Measurements from ENCODE around the gene HYAL1.

Gene HYAL1

DNA sequence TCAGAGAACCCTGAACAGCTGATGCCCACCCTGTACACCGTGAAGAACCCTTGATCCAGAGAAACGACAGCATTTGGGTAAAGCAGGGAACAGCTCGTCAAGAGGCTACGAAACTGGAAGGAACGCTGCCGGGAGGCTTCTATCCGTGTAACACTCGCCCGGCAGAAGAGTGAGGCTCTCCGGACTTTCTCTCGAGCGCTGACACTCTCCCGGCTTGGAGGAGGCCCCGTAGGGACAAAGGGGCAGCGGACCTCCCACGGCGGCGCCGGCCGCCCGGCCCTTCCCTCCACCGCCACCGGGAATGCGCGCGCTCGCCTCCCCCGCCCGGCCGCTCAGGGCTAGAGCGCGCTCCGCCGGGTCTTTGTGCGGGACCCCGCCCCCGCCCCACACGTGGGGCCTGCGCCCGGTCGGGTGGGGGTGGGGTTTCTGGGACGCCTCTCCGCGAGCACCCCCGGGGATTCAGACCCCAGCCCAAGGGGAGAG lies 17.5 kb upstream of the HYAL1 start:
- ChIA-PET CTCF (interaction anchor here (0.6 to 1.1 kb wide), 3 partner anchors 21 to 55 kb away, joined by 3 to 4 read pairs (median 4); partner anchors contain the start of genes HYAL3 and NAA80), POLR2A (interaction anchor here (0.6 to 2.3 kb wide), 4 partner anchors 16 to 28 kb away, joined by 3 to 11 read pairs (median 7); partner anchors contain the start of genes HYAL3, IFRD2 and NAA80)
- DNase-seq (ENCODE audit: extremely low spot score), result peak; percentile 76
- TF ChIP-seq FOXM1 (IDR thresholded peaks at IDR 0.05; ENCODE audit: borderline replicate concordance) (no peak), ZNF384 (IDR thresholded peaks at IDR 0.05) (no peak), NFRKB (IDR thresholded peaks at IDR 0.05) (no peak), FOXK2 (IDR thresholded peaks at IDR 0.05) (no peak), LEF1 (IDR thresholded peaks at IDR 0.05; ENCODE audit: borderline replicate concordance) (no peak; the same call in 1 of the 2 replicates), SP1 (IDR thresholded peaks at IDR 0.05) (no peak), FOXA1 (IDR thresholded peaks at IDR 0.05) (no peak)

DNA sequence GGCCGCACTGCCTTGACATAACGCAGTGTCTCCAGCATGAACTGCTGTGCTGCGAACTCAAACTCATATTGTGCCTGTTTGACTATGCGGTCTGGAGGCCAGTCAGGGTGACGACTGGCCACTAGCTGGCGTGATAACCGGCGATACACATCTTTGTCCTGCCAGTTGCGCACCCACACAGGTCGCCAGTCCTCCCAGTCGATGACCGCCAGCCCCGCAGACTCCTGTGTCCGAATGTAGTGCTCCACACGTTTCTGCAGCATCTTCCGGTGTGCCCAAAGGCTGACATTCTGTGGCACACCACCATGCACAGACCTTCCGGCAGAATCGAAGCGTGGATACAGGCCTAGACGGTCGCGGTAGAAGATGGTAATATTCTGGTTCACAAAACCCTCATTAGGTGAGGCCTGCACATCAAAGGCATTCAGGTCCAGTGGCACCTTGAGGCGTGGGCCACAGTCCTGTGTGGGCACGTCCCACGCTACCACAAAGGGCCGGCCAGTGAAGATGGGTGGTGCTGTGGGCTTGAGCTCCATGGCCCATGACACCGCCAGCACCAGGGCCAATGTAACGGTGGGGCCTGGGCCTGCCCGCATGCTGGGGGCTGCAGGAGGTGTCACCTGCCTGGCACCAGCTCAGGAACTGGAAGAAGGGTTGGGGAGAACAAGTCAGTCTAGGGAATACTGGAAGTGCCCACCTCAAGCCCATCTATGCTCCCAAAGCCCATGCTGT lies 16.7 kb upstream of the HYAL1 start:
- ChIA-PET CTCF (interaction anchor here (1.1 kb wide), 1 partner anchor 21 kb away, joined by 4 read pairs; the partner anchor contains the start of genes HYAL3 and NAA80), POLR2A (interaction anchor here (0.6 to 2.3 kb wide), 5 partner anchors 15 to 28 kb away, joined by 3 to 11 read pairs (median 5); partner anchors contain the start of genes HYAL3, IFRD2 and NAA80)
- no peak for TF ChIP-seq FOXM1 (IDR thresholded peaks at IDR 0.05; ENCODE audit: borderline replicate concordance)
- no peak for TF ChIP-seq L3MBTL2 (conservative IDR thresholded peaks at IDR 0.05)
- TF ChIP-seq ARNT (IDR thresholded peaks at IDR 0.05), result no peak
- no peak for TF ChIP-seq CTBP1 (IDR thresholded peaks at IDR 0.05; ENCODE audit: borderline replicate concordance)
- TF ChIP-seq, protein P1, sequence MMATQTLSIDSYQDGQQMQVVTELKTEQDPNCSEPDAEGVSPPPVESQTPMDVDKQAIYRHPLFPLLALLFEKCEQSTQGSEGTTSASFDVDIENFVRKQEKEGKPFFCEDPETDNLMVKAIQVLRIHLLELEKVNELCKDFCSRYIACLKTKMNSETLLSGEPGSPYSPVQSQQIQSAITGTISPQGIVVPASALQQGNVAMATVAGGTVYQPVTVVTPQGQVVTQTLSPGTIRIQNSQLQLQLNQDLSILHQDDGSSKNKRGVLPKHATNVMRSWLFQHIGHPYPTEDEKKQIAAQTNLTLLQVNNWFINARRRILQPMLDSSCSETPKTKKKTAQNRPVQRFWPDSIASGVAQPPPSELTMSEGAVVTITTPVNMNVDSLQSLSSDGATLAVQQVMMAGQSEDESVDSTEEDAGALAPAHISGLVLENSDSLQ (IDR thresholded peaks at IDR 0.05), result no peak
- no peak for TF ChIP-seq ELF4 (IDR thresholded peaks at IDR 0.05)
- no peak for TF ChIP-seq NFRKB (IDR thresholded peaks at IDR 0.05)
- no peak for TF ChIP-seq HDGF (IDR thresholded peaks at IDR 0.05; ENCODE audit: borderline replicate concordance)
- no peak for TF ChIP-seq FOXA1 (IDR thresholded peaks at IDR 0.05)
- no peak for TF ChIP-seq SUZ12 (IDR thresholded peaks at IDR 0.05)
- no peak for TF ChIP-seq LEF1 (IDR thresholded peaks at IDR 0.05; ENCODE audit: borderline replicate concordance)
- no peak for TF ChIP-seq TARDBP (IDR thresholded peaks at IDR 0.05)
- no peak for TF ChIP-seq SP1 (IDR thresholded peaks at IDR 0.05)
- no peak for TF ChIP-seq FOXK2 (IDR thresholded peaks at IDR 0.05)
- TF ChIP-seq BHLHE40 (IDR thresholded peaks at IDR 0.05; ENCODE audit: borderline replicate concordance), result no peak
- TF ChIP-seq ZNF384 (IDR thresholded peaks at IDR 0.05), result no peak
- no peak for DNase-seq (ENCODE audit: extremely low spot score)

DNA sequence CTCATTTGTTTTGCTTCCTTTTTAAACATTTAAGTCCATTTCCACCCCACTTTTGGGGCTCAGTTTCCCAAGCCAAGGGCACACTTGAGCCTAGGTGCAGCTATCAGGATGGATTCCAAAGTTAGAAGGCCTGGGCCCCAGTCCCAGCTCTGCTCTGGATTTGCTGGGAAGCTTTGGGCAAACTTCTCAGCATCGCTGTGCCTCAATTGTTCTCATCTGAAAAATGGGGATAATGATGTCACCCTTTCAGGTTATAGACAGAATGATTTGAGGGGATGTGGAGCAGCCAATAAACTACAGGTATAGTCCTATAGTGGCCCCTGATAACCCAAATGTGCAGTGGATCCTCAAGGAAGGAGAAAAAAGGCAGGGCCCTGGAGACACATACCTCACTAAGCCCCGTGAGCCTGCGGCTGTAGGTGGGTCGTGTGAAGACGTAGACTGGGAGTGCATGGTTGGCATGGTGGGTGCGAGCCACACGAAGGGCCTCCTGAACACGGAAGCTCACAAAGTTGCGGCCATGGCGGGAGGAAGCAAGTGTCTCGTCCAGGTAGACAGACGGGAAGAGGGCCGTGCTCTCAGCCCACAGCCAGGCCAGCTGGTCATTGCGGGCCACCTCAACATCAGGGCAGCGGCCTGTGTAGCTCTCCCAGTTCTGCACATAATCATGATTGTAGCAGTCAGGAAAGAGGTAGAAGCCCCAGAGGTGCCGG lies 16.0 kb upstream of the HYAL1 start:
- ChIA-PET CTCF (no interaction called here), POLR2A (interaction anchor here (0.8 to 2.1 kb wide), 5 partner anchors 9 to 27 kb away, joined by 3 to 12 read pairs (median 7); partner anchors contain the start of genes HYAL3, IFRD2, NAA80 and TUSC2)
- no peak for DNase-seq (ENCODE audit: extremely low spot score)
- TF ChIP-seq FOXK2 (IDR thresholded peaks at IDR 0.05) (no peak), SP1 (IDR thresholded peaks at IDR 0.05) (no peak), ZNF384 (IDR thresholded peaks at IDR 0.05) (no peak), ELF4 (IDR thresholded peaks at IDR 0.05) (no peak)

DNA sequence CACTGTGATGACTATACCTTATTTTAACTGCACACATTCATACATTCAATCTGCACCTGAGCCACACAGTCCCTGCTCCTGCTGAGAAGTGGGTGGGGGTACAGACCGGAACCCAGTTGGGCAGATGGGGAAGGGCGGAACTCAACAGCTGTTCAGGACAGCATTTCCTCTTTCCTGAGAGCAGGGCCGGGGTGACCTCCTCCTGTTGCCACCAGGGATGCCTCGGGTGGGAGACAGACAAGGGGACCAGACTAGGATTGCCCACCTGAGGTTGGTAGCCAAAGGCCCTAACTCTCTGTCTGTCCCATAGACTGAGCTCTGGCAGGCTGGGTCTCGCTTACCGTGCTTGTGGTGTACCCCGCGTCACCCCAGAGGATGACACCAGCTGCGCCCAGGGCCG lies 15.2 kb upstream of the HYAL1 start:
- no peak for DNase-seq (ENCODE audit: extremely low spot score)
- TF ChIP-seq FOXM1 (IDR thresholded peaks at IDR 0.05; ENCODE audit: borderline replicate concordance) (no peak), ARNT (IDR thresholded peaks at IDR 0.05) (no peak), CTBP1 (IDR thresholded peaks at IDR 0.05; ENCODE audit: borderline replicate concordance) (no peak)
- ChIA-PET POLR2A (interaction anchor here (1.2 to 2.1 kb wide), 4 partner anchors 9 to 27 kb away, joined by 3 to 12 read pairs (median 6); partner anchors contain the start of genes HYAL3, IFRD2, NAA80 and TUSC2), CTCF (no interaction called here)

DNA sequence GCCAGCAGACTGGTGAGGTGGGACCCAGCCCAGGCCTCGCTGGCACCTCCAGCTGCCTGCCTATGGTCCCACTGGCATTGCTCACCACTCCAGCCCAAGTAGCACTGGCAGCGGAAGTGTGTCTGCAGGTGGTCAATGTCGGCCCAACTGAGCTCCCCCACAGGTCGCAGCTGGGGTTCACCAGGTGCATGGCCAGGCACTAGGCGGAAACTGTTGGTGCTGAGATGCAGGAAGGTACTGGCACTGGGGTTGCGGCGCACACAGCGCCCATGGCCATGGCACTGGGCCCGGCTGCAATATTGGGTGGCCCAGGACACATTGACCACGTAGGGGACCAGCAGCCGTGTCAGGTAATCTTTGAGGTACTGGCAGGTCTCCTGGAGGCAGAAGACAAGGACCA lies 14.8 kb upstream of the HYAL1 start:
- no peak for DNase-seq (ENCODE audit: extremely low spot score)
- POLR2A ChIA-PET, result interaction anchor here (1.3 to 2.1 kb wide), 4 partner anchors 10 to 26 kb away, joined by 3 to 12 read pairs (median 6); partner anchors contain the start of genes HYAL3, IFRD2, NAA80 and TUSC2
- no peak for TF ChIP-seq ARNT (IDR thresholded peaks at IDR 0.05)
- no peak for TF ChIP-seq HDGF (IDR thresholded peaks at IDR 0.05; ENCODE audit: borderline replicate concordance)
- no peak for TF ChIP-seq TARDBP (IDR thresholded peaks at IDR 0.05)
- TF ChIP-seq LEF1 (IDR thresholded peaks at IDR 0.05; ENCODE audit: borderline replicate concordance), result no peak
- no peak for TF ChIP-seq ZNF384 (IDR thresholded peaks at IDR 0.05)
- TF ChIP-seq SP1 (IDR thresholded peaks at IDR 0.05), result no peak
- no peak for TF ChIP-seq SUZ12 (IDR thresholded peaks at IDR 0.05)
- TF ChIP-seq ELF4 (IDR thresholded peaks at IDR 0.05), result no peak
- TF ChIP-seq BHLHE40 (IDR thresholded peaks at IDR 0.05; ENCODE audit: borderline replicate concordance), result no peak
- no peak for TF ChIP-seq CTBP1 (IDR thresholded peaks at IDR 0.05; ENCODE audit: borderline replicate concordance)
- TF ChIP-seq, protein P1 (IDR thresholded peaks at IDR 0.05), result no peak
- TF ChIP-seq L3MBTL2 (conservative IDR thresholded peaks at IDR 0.05), result no peak
- CTCF ChIA-PET, result no interaction called here

DNA sequence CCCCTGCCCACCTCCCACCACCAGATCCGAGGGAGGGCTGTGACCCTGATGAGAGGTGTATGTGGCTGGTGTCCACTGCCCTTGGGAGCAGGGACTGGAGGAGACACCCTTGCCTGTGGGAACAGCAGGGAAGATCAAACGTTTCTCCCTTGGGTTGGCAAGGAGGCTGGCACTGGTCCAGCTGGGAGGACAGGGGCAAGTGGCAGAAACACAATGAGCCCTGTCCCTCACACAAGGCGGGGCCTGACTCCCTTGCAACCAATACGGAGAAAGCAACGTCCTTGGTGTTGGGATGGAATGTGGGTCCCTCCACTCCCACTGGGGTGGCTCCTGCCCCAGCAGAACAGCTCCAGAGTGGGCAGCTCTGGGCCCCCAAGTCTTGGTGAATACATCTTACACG lies 13.9 kb upstream of the HYAL1 start:
- ChIA-PET POLR2A (interaction anchor here (0.7 to 2.1 kb wide), 5 partner anchors 11 to 25 kb away, joined by 3 to 12 read pairs (median 4); partner anchors contain the start of genes HYAL3, IFRD2, NAA80 and TUSC2), CTCF (no interaction called here)
- TF ChIP-seq ELF4 (IDR thresholded peaks at IDR 0.05) (no peak), FOXM1 (IDR thresholded peaks at IDR 0.05; ENCODE audit: borderline replicate concordance) (no peak), CTBP1 (IDR thresholded peaks at IDR 0.05; ENCODE audit: borderline replicate concordance) (no peak), SUZ12 (IDR thresholded peaks at IDR 0.05) (no peak), ARNT (IDR thresholded peaks at IDR 0.05) (no peak), SP1 (IDR thresholded peaks at IDR 0.05) (no peak), FOXK2 (IDR thresholded peaks at IDR 0.05) (no peak)
- TF ChIP-seq, protein P1 (IDR thresholded peaks at IDR 0.05), result no peak
- no peak for DNase-seq (ENCODE audit: extremely low spot score)

Measured in HEK293T (cell line).